G401 (cell line): ENCODE data around the gene ST7L. TPM values are rescaled to one million over a fixed set of nuclear protein-coding genes. Genes with fewer than 3 reads are reported as not detected.

Source experiments
- DNase-seq: peaks from one replicate; pipeline ENCODE4 v3.0.0-alpha.2; 2015; ENCODE audit warnings: low spot score
- in situ Hi-C: cut with HindIII; loops from 2 replicates; pipeline ENCODE4 v1.10.0; 2016; ENCODE audit warnings: low sequenced_read_pairs, mixed read lengths
- total RNA-seq: library from RNA; depleted of rRNA; stranded (reverse); fragments of >200 nt; shearing (Covaris generic); gene quantifications from 2 replicates; pipeline ENCODE4 v1.2.3, GENCODE V29; 2014

The ST7L gene
- total RNA-seq, 1 experiment from 2014 or later: 34.4 TPM

GRCh38 chr1:112524251-112524650, 94.7 kb downstream of the ST7L start:
- peak; percentile 33 for DNase-seq
- in situ Hi-C loops: no loop called here

GRCh38 chr1:112522621-112523020, 96.3 kb downstream of the ST7L start:
- DNase-seq: no peak
- in situ Hi-C loops: no loop called here

DNA sequence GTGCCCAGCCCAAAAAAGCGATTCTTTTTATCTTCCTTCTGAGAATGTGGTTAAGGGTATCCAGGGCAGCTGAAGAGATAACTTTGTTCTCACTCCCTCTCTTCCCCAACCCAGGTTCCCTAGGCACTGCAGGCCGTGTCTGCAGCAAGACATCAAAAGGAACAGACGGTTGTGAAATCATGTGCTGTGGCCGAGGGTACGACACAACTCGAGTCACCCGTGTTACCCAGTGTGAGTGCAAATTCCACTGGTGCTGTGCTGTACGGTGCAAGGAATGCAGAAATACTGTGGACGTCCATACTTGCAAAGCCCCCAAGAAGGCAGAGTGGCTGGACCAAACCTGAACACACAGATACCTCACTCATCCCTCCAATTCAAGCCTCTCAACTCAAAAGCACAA, 98.8 kb downstream of the ST7L start:
- DNase-seq: no peak
- in situ Hi-C loops: no loop called here

- DNase-seq: no peak
- in situ Hi-C loops: no loop called here
Observed at GRCh38 chr1:112518186-112518585, 100.8 kb downstream of the ST7L start.

DNA sequence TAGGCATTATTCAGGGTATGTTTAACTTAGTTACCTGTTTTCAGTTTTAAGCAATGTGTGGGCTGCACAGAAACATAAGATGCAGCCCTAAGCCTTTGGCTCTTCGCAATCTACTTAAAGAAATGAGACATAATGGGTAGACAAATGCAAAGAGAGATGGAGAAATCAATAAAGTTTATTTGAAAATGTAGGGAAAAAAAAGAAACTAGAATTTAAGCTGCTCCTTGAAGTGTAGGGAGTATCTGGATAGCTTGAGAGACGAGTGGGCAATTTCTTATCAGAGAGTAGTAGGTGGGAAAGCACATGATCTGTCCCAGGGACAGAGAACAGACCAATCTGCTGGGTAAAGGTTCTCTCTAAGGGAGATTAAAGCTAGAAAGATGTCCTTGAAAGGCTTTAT, 101.3 kb downstream of the ST7L start:
- DNase-seq: no peak
- in situ Hi-C loops: no loop called here

DNA sequence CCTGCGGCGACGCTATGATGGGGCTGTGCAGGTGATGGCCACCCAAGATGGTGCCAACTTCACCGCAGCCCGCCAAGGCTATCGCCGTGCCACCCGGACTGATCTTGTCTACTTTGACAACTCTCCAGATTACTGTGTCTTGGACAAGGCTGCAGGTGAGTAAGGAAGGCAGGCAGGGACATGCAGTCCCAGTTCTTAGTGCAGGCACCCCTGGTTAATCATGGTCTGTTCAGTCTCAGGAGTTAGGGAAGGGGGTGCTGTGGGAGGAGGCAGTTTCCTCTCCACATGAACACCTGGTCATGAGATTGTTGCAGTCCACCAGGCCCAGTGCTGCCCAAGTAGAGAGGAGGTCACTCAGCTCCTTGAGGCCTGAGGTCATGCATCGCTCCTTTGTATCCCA, 101.7 kb downstream of the ST7L start:
- in situ Hi-C loops: no loop called here
- DNase-seq: no peak

DNA sequence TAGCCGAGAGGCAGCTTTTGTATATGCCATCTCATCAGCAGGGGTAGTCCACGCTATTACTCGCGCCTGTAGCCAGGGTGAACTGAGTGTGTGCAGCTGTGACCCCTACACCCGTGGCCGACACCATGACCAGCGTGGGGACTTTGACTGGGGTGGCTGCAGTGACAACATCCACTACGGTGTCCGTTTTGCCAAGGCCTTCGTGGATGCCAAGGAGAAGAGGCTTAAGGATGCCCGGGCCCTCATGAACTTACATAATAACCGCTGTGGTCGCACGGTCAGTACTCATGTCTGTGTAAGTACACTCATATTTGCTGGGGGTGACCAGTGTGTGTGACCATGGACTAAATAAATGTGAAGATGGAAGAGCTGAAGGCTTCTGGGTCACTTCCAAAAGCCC, 102.8 kb downstream of the ST7L start:
- no peak for DNase-seq
- in situ Hi-C loops: no loop called here

DNA sequence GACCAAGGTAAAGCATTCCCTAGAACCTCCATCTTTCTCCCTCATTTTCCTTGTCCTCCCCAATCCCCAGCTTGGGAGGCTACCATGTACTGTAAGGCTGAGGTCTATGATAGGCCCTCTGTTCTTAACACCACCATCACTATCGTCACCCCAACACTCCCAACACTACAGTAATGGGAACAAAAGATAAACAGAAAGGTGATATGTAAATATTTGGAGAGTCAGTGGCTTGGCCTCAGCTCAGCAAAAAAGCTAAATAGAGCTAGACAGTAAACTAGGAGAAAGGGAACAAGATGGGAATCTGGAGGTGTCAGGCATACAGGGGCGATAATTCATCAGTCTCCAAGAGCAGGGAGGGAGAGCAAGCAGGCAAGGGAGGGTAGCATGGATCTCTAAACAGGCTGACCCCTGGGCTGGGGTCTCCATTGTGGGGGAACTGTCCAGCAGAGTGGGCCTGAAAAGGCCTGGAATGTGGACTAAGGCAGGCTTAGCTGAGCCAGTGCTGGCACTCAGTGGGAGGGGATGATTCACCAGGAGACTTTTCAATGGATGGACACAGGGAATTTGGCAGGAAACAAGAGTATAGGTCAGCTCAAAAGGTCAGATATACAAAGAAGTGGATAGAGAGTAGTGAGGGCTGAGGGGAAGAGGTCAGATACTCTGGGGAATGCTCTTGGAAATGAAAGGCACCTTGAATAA, 103.5 kb downstream of the ST7L start:
- no peak for DNase-seq
- in situ Hi-C loops: no loop called here

- in situ Hi-C loops: no loop called here
- DNase-seq: no peak
Observed at GRCh38 chr1:112514901-112515300, 104.0 kb downstream of the ST7L start.

DNA sequence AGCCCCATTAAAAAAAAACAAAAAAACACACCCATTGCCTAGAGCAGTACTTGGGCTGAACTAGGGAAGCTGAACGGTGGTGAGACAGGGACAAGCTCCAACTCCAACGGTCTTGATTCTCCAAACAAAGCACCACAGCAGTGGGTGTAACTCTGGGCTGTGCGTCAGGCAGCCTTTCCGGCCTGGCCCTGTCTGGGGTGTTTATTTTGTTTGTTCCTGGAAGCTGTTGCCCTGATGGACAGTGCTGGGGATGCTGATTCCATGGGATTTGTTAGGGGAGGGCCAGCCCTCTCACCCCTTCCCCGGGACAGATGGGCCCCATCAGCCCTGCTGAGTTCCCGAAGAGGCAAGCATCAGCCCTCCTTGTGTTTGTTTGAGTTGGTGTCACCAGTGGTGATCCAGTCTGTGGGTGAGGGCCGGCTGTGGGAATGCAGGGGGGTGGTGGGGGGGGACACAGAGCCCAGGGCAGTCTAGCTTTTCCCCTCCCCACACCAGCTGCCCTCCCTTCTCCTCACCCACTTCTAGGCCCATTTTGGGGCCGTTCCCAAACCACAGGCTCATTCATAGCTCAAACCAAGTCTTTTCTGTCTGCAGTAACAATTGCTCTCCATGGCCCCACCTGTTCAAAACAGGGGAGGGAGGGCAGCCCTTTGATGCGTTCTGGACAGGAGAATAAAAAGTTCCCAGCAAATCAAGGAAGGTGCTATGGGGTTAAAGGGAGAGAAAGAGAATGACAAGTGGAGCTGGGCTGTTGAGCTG, 105.7 kb downstream of the ST7L start:
- in situ Hi-C loops: no loop called here
- DNase-seq: no peak

DNA sequence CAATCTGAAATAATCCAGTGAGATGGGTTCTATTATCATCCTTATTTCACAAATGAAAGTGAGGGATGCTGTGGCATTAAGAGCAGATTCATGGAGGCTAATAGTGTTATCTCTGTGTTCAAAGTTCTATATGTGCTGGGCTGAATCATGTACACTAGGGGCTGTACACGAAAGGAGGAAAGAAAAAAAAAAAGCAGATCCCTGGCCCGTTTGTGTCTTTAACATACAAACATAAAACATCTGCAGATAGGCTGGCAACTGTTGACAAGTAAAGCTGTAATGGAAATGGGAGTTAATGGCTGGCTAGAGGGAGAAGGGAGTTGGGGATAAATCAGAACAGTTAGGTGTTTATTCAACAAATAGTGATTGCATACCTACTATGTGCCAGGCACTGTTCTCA, 107.0 kb downstream of the ST7L start:
- DNase-seq: no peak
- in situ Hi-C loops: no loop called here

DNA sequence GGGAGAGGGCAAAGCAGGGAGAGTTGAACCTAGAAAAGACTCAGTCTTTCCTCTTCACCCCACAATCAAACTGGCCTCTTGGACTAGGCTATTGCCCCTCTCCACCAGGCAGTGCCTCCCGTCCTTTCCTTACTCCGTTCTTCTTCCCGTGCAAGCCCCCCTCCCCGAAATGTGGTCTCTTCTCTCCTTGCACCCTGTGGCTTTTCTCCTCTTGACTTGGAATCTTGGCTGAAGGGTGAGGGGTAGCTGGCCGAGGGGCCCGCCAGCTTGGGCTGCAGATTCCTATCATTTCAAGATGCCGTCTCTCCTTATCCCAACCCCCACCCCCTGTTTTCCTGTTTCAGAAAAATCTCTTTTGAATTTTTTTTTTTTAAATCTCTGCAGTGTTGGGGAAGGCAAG, 108.6 kb downstream of the ST7L start:
- DNase-seq: no peak
- in situ Hi-C loops: no loop called here

DNA sequence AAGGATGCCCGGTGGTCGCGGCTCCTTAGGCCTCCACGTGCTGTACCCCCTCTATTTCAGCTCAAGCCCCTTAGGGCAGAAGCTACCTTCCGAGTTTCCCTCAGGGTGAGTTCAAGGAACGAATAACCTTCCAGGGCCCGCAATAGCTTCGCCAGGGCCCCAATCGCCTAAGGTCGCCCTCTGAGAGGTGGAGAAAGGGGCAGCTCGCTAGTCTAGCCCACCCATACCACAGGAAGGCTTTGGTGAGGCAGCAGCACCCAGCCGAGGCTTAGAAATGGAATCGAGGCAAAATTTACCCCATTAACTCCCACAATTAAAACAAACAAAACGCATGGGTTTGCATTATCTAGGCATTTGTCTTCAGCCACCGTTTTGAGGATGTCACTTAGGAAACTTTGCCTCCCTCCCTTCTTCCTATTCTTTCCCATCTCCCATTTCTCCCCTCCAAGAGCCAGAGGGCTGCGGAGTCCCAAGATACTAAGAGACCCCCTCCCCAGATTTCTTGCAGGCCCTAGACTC, 109.2 kb downstream of the ST7L start:
- DNase-seq: no peak
- in situ Hi-C loops: no loop called here

DNA sequence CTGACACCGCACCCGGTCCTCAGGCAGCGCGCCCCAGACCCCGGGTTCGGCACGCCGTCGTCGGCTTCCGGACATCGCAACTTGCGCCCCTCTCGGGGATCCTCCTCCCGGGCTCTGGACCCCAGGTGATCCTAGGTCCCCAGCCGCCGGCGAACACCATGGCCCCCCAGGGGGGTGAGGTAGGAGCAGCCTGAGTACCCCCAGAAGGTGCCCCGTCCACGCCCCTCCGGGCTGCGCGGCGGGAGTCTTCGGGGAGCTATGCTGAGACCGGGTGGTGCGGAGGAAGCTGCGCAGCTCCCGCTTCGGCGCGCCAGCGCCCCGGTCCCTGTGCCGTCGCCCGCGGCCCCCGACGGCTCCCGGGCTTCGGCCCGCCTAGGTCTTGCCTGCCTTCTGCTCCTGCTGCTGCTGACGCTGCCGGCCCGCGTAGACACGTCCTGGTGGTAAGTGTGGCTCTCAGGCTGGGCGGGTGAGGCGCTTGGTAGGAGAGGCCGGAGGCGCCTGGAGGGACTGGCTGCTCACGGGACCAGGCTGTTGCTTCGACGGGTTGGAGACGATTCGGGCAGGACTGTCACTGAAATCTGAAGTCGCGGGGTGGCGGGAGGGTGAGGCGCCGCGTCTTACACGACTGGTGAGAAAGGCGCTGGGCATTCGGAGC, 109.8 kb downstream of the ST7L start:
- DNase-seq: no peak
- in situ Hi-C loops: no loop called here

- in situ Hi-C loops: no loop called here
- no peak for DNase-seq
Observed at GRCh38 chr1:112508278-112509004, 110.5 kb downstream of the ST7L start, which contains the start of gene WNT2B. TSS of gene WNT2B (plus strand) at chr1:112508965. CDS start at chr1:112509263, 298 bp downstream.

DNA sequence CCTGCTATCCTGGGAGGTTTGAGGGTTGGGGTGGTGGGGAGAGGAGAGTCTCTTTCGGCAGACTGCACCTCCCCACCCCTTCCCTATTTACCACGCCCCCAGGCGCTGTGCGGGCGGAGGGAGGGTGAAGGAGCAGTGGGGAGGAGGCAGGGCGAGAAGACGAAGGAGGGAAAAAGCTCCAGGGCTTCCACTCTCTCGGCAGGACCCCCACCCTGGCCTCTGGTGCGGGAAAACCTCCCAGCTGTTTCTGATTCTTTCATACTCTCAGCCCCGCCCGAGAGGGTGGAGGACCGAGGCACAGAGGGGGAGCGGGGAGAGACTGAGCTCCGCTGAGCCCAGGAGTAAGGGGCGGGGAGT, 111.0 kb downstream of the ST7L start:
- DNase-seq: no peak
- in situ Hi-C loops: no loop called here

GRCh38 chr1:112507336-112507735, 111.6 kb downstream of the ST7L start:
- DNase-seq: no peak
- in situ Hi-C loops: no loop called here

DNA sequence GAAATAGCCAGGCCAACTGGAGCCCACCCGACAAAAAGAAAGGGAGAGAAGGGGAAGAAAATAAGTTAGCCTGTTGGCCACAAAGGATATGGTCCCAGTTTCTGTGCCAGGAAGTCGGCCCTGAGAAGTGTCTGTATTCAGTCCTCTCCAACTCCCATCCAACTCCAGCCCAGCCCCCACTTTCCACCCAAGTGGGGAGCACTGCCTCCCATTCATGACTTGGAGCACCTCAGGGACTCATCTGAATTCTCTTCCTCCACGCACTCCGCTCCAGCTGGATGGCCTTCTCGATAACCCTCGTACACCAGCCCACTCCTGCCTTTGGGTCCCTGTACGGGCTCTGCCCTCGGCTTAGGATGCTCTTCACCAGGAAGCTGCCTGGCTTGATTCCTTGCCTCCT, 112.2 kb downstream of the ST7L start:
- no peak for DNase-seq
- in situ Hi-C loops: no loop called here

DNA sequence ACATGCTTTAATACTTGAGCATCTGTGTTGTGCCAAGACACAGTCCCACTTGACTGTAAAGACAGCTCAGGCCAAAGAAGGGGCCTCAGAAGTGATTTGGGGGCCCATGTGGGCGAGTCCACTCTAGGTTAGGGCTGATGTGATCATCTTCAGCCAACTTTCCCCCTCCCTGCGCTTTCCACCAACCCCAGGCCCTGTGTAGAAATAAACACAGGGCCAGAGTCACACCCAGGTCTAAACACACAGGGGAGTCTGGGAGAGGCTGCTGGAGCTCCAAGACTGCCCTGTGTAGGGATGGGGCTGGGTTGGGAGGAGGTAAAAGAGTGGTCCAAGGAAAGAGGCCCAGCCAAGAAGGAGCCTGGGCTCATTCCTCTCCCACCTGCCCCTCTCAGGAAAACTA, 112.6 kb downstream of the ST7L start:
- no peak for DNase-seq
- in situ Hi-C loops: no loop called here

- DNase-seq: no peak
- in situ Hi-C loops: no loop called here
Observed at GRCh38 chr1:112505878-112506277, 113.1 kb downstream of the ST7L start.
